ENCODE data around the gene E2F8. TPM values are rescaled to one million over a fixed set of nuclear protein-coding genes. Genes with fewer than 3 reads are reported as not detected.

The E2F8 gene
- polyA plus RNA-seq, 3 donors, result not detected

DNA sequence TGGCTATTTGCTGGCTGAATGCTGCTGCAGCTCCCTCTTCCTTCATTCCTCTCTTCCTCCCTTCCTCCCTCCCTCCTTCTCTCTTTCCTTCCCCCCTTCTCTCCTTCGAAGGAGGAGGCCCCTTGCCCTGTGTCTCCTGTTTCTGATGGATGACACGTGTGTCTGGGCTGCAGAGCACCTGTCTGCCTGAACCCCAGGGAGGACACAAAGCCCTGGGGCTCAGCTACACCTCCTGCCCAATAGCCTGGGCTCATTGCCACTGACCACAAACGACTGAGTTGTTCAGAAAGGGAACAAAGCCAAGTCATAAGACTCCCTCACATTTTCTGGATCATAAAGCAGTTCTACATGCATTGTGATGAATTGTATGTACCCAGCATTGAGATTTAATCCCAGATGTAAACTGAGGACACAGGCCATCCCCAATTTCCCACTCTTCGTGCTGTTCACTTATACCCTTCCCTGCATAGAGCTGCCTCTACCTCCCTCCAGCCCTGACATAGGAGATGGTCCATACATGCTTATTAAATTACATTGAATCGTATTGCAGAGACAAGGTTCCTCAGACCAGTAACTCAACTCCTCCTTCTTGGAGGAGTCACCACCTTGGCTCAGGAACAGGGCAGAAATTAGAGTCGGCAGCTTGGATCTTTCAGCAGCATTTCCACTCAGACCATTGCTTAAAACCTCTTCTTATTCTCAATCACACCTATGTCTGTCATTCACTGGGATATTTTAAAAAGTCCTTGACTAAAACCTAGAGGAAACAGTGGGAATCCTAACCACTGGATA, 40.1 kb downstream of the E2F8 start:
- H4K20me1 ChIP-seq (ENCODE audit: insufficient read depth, low read length), result no peaks in the 10 kb centered on the region
- Mint-ChIP-seq H3K36me3 (no peaks in the 10 kb centered on the region), H3K9me3 (peaks cover 0 to 3% (median 0%) of the 10 kb centered on the region in 7 donors), H3K4me3 (peak overlapping the region in 1 of 2 donors; percentile 4), H3K27ac (no peak overlapping the region), H3K4me1 (peaks cover 8% of the 10 kb centered on the region), H3K27me3 (ENCODE audit: low read depth in 3 of 3) (peaks cover 0 to 7% (median 1%) of the 10 kb centered on the region in 3 donors)
- H3K36me3 ChIP-seq (replicated peaks in 1 of 2; ENCODE audit: control insufficient read depth in 1 of 2, insufficient read depth in 2 of 2, low read length in 2 of 2), result no peaks in the 10 kb centered on the region
- H2AFZ ChIP-seq (ENCODE audit: insufficient read depth, low read depth, low read length, poor library complexity, severe bottlenecking), result no peak overlapping the region
- H3K27me3 ChIP-seq (ENCODE audit: control insufficient read depth in 2 of 2, insufficient read depth in 2 of 2, low read length in 2 of 2), result no peaks in the 10 kb centered on the region
- no peak overlapping the region for H3K27ac ChIP-seq (ENCODE audit: low read depth in 1 of 2, low read length in 2 of 2)
- DNase-seq, result no peak
- H3K9ac ChIP-seq (ENCODE audit: insufficient read depth, low read length, poor library complexity, severe bottlenecking), result no peak overlapping the region
- H3K4me3 ChIP-seq (replicated peaks in 1 of 3; ENCODE audit: low read depth in 2 of 3, low read length in 3 of 3), result no peak overlapping the region
- H3K79me2 ChIP-seq (ENCODE audit: insufficient read depth, low read length), result no peaks in the 10 kb centered on the region
- H3K4me2 ChIP-seq (replicated peaks; ENCODE audit: extremely low read depth, low read length, poor library complexity, severe bottlenecking), result no peak overlapping the region
- whole genome bisulfite sequencing (ENCODE audit: insufficient coverage), result 10% methylated on average over 2 of the region's 6 CpGs
- intact Hi-C loops (cut with micrococcal nuclease), result no loop called here
- no peaks in the 10 kb centered on the region for H3K9me3 ChIP-seq (replicated peaks in 1 of 2; ENCODE audit: control insufficient read depth in 1 of 2, insufficient read depth in 1 of 2, low read length in 2 of 2)
- H3K4me1 ChIP-seq (ENCODE audit: control insufficient read depth in 1 of 2, insufficient read depth in 2 of 2, low read length in 2 of 2), result peaks cover 0 to 6% of the 10 kb centered on the region in 2 donors
- TF ChIP-seq, protein P1, sequence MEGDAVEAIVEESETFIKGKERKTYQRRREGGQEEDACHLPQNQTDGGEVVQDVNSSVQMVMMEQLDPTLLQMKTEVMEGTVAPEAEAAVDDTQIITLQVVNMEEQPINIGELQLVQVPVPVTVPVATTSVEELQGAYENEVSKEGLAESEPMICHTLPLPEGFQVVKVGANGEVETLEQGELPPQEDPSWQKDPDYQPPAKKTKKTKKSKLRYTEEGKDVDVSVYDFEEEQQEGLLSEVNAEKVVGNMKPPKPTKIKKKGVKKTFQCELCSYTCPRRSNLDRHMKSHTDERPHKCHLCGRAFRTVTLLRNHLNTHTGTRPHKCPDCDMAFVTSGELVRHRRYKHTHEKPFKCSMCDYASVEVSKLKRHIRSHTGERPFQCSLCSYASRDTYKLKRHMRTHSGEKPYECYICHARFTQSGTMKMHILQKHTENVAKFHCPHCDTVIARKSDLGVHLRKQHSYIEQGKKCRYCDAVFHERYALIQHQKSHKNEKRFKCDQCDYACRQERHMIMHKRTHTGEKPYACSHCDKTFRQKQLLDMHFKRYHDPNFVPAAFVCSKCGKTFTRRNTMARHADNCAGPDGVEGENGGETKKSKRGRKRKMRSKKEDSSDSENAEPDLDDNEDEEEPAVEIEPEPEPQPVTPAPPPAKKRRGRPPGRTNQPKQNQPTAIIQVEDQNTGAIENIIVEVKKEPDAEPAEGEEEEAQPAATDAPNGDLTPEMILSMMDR (IDR thresholded peaks at IDR 0.05), result no peak

DNA sequence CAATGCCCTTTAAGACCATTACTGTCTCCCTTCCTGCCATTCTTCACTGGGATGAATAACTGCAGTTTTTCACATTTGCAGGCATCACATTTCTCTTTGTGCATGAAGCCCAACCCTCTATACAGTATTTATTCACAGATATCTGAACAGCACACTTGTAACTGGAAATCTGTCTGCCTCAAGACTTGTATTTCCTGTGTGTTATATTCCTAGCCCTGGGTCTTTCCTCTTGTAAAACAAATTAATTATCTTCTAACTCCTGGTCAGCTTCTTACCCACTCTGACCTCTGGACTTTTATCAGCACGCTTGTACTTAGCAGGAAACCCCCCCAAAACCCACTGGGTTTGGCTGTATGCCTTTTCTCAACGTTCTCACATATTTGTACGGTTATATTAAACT, 41.0 kb downstream of the E2F8 start:
- H3K27me3 ChIP-seq (ENCODE audit: control insufficient read depth in 2 of 2, insufficient read depth in 2 of 2, low read length in 2 of 2), result no peaks in the 10 kb centered on the region
- no peaks in the 10 kb centered on the region for H4K20me1 ChIP-seq (ENCODE audit: insufficient read depth, low read length)
- H3K4me3 ChIP-seq (replicated peaks in 1 of 3; ENCODE audit: low read depth in 2 of 3, low read length in 3 of 3), result no peak overlapping the region
- Mint-ChIP-seq H3K27me3 (ENCODE audit: low read depth in 3 of 3) (peaks cover 0 to 7% (median 1%) of the 10 kb centered on the region in 3 donors), H3K9me3 (peaks cover 0 to 3% (median 0%) of the 10 kb centered on the region in 7 donors), H3K36me3 (no peaks in the 10 kb centered on the region), H3K4me3 (no peak overlapping the region), H3K27ac (no peak overlapping the region), H3K4me1 (peaks cover 8% of the 10 kb centered on the region)
- H2AFZ ChIP-seq (ENCODE audit: insufficient read depth, low read depth, low read length, poor library complexity, severe bottlenecking), result no peak overlapping the region
- TF ChIP-seq, protein P1 (IDR thresholded peaks at IDR 0.05), result no peak
- H3K36me3 ChIP-seq (replicated peaks in 1 of 2; ENCODE audit: control insufficient read depth in 1 of 2, insufficient read depth in 2 of 2, low read length in 2 of 2), result no peaks in the 10 kb centered on the region
- no peak for DNase-seq
- no peak overlapping the region for H3K27ac ChIP-seq (ENCODE audit: low read depth in 1 of 2, low read length in 2 of 2)
- H3K9ac ChIP-seq (ENCODE audit: insufficient read depth, low read length, poor library complexity, severe bottlenecking), result no peak overlapping the region
- intact Hi-C loops (cut with micrococcal nuclease), result no loop called here
- WGBS (ENCODE audit: insufficient coverage), result no CpG with 5 or more reads among the region's 3 CpGs
- H3K79me2 ChIP-seq (ENCODE audit: insufficient read depth, low read length), result no peaks in the 10 kb centered on the region
- H3K9me3 ChIP-seq (replicated peaks in 1 of 2; ENCODE audit: control insufficient read depth in 1 of 2, insufficient read depth in 1 of 2, low read length in 2 of 2), result no peaks in the 10 kb centered on the region
- no peak overlapping the region for H3K4me2 ChIP-seq (replicated peaks; ENCODE audit: extremely low read depth, low read length, poor library complexity, severe bottlenecking)
- H3K4me1 ChIP-seq (ENCODE audit: control insufficient read depth in 1 of 2, insufficient read depth in 2 of 2, low read length in 2 of 2), result peaks cover 0 to 6% of the 10 kb centered on the region in 2 donors
